ENCODE data around the gene KCNJ14.

KCNJ14 gene

DNA sequence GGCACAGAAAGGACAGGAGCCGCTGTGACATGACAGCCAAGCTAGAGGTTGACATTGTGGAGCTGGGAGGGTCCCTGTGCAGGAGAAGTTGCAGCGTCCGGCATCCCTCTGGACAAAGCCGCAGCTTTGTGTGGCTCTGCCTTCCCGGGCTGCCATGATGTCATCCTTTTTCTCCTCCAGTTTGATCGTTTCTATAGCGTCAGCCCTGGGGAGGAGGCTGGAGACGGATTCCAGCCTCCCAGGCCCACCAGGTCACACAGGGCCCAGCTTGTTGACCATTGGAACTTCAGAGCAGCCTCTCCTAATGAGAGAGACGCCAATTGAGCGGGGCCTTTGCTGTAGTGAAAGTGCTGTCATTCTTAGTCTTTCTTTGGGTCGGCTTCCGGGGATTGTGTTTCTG lies 3.8 kb upstream of the KCNJ14 start:
- no peaks in the 10 kb centered on the region for H3K27me3 ChIP-seq
- H3K4me1 ChIP-seq (ENCODE audit: control insufficient read depth in 1 of 2, insufficient read depth in 1 of 2, low read depth in 1 of 2, low read length in 1 of 2), result peaks cover 0 to under 1% of the 10 kb centered on the region in 2 experiments
- TF ChIP-seq, protein P1, sequence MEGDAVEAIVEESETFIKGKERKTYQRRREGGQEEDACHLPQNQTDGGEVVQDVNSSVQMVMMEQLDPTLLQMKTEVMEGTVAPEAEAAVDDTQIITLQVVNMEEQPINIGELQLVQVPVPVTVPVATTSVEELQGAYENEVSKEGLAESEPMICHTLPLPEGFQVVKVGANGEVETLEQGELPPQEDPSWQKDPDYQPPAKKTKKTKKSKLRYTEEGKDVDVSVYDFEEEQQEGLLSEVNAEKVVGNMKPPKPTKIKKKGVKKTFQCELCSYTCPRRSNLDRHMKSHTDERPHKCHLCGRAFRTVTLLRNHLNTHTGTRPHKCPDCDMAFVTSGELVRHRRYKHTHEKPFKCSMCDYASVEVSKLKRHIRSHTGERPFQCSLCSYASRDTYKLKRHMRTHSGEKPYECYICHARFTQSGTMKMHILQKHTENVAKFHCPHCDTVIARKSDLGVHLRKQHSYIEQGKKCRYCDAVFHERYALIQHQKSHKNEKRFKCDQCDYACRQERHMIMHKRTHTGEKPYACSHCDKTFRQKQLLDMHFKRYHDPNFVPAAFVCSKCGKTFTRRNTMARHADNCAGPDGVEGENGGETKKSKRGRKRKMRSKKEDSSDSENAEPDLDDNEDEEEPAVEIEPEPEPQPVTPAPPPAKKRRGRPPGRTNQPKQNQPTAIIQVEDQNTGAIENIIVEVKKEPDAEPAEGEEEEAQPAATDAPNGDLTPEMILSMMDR (IDR thresholded peaks at IDR 0.05), result no peak
- peaks cover 33% of the 10 kb centered on the region for H3K36me3 ChIP-seq
- no peak overlapping the region for H3K27ac ChIP-seq
- no peaks in the 10 kb centered on the region for H3K9me3 ChIP-seq
- no peak overlapping the region for H3K4me3 ChIP-seq (ENCODE audit: low read depth in 1 of 2, low read length in 1 of 2)

DNA sequence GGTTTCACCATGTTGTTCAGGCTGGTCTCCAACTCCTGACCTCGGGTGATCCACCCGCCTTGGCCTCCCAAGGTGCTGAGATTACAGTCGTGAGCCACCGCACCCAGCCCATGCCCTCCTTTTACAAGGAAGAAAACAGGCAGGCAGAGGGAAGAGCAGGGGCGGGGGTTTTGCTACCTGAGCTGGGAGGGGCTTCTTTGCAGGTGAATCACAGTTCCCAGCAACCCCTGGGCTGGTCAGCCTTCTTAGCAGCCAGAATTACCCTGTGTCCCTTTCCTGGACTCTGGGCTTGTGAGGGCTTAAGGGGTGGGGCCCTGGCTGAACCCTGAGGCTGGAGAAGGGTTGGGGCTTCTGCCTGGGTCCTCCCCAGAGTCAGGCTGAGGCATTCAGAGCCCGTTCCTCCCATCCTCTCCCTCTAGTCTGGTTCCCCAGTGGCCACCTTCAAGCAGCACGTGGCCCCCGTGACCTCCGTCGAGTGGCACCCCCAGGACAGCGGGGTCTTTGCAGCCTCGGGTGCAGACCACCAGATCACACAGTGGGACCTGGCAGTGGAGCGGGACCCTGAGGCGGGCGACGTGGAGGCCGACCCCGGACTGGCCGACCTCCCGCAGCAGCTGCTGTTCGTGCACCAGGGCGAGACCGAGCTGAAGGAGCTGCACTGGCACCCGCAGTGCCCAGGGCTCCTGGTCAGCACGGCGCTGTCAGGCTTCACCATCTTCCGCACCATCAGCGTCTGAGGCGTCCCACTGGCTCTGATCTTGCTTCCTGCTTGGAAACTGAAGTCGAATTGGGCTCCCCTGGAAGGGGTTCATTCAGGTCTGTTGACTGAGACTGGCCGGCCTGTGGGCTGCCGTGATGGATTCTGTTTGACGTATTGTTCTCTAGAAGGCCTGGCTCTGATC lies 2.8 kb upstream of the KCNJ14 start:
- Histone ChIP-seq H3K36me3 (peaks cover 33% of the 10 kb centered on the region), H3K27ac (no peak overlapping the region), H3K27me3 (no peaks in the 10 kb centered on the region), H3K4me3 (ENCODE audit: low read depth in 1 of 2, low read length in 1 of 2) (no peak overlapping the region), H3K4me1 (ENCODE audit: control insufficient read depth in 1 of 2, insufficient read depth in 1 of 2, low read depth in 1 of 2, low read length in 1 of 2) (no peaks in the 10 kb centered on the region), H3K9me3 (no peaks in the 10 kb centered on the region)
- TF ChIP-seq, protein P1 (IDR thresholded peaks at IDR 0.05), result no peak

- H3K36me3 ChIP-seq, result peaks cover 33% of the 10 kb centered on the region
- H3K4me3 ChIP-seq (ENCODE audit: low read depth in 1 of 2, low read length in 1 of 2), result no peak overlapping the region
- H3K27me3 ChIP-seq, result no peaks in the 10 kb centered on the region
- TF ChIP-seq, protein P1 (IDR thresholded peaks at IDR 0.05), result no peak
- H3K9me3 ChIP-seq, result no peaks in the 10 kb centered on the region
- H3K4me1 ChIP-seq (ENCODE audit: control insufficient read depth in 1 of 2, insufficient read depth in 1 of 2, low read depth in 1 of 2, low read length in 1 of 2), result no peaks in the 10 kb centered on the region
- H3K27ac ChIP-seq, result no peak overlapping the region
These were observed 1.1 kb upstream of the KCNJ14 start for GRCh38 chr19:48454150-48454730.

DNA sequence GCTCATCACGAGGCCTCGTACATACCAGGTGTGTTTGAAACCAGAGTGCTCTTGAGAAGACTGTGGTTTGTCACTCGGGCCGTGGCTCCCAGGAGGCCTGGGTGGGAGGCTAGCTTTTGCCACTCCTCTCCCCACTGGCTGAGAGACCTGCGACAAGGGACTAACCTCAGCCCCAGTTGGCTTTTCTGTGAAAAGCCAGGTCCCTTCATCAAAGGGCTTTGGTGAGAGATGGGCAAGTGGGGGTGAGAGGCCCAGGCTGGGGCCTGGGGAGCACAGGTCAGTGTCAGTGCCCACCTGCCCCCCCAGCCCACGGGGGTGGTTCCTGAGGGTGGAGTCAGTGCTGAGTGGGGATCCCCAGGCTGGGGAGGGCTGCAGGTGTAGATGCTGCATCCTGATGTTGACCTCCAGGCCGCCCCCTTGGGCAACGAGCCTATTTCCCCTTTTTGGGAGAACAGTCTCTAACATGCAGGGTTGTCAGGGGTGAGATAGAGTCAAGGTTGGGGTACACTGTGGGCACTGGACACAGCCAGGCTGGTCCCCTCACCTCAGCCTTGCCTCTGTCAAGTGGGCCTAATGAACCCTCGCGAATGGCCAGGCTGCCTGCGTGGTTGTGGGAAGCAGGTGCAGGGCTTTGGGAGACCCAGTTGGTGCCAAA lies 661 bp downstream of the KCNJ14 start:
- Histone ChIP-seq H3K4me3 (ENCODE audit: low read depth in 1 of 2, low read length in 1 of 2) (no peak overlapping the region), H3K27ac (no peak overlapping the region), H3K9me3 (no peaks in the 10 kb centered on the region), H3K27me3 (no peaks in the 10 kb centered on the region), H3K4me1 (ENCODE audit: control insufficient read depth in 1 of 2, insufficient read depth in 1 of 2, low read depth in 1 of 2, low read length in 1 of 2) (no peaks in the 10 kb centered on the region), H3K36me3 (peaks cover 22% of the 10 kb centered on the region)
- TF ChIP-seq, protein P1 (IDR thresholded peaks at IDR 0.05), result no peak

DNA sequence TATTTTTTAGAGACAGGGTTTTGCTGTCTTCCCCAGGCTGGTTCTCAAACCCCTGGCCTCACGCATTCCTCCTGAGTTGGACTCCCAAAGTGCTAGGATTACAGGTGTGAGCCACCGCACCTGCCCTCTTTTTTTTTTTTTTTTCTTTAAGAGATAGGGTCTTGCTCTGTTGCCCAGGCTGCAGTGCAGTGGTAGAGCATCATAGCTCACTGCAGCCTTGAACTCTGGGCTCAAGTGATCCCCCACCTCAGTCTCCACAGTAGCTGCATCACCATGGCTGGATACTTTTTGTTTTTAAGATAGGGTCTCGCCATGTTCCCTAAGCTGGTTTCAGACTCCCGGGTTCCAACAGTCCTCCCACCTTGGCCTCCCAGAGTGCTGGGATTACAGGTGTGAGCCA lies 1.5 kb downstream of the KCNJ14 start:
- Histone ChIP-seq H3K4me1 (ENCODE audit: control insufficient read depth in 1 of 2, insufficient read depth in 1 of 2, low read depth in 1 of 2, low read length in 1 of 2) (no peaks in the 10 kb centered on the region), H3K4me3 (ENCODE audit: low read depth in 1 of 2, low read length in 1 of 2) (no peak overlapping the region), H3K27ac (no peak overlapping the region), H3K36me3 (peaks cover 17% of the 10 kb centered on the region), H3K27me3 (no peaks in the 10 kb centered on the region), H3K9me3 (no peaks in the 10 kb centered on the region)
- TF ChIP-seq, protein P1 (IDR thresholded peaks at IDR 0.05), result no peak

Data from neutrophil (primary cell).